ENCODE data around the gene ZNF394. TPM values are rescaled to one million over a fixed set of nuclear protein-coding genes. Genes with fewer than 3 reads are reported as not detected.
"Not testable (repeated sequence)": the region's sequence is repeated elsewhere in the genome, so short reads cannot be mapped to it uniquely, and the experiment has no call there.

The ZNF394 gene
- 80.7 and 86.2 TPM in 2 replicates for total RNA-seq
- total RNA-seq (2013): 55.1 TPM
- 50.5 and 96.5 TPM in 2 replicates for polyA plus RNA-seq
- polyA minus RNA-seq: 51.3 and 80.6 TPM in 2 replicates

DNA sequence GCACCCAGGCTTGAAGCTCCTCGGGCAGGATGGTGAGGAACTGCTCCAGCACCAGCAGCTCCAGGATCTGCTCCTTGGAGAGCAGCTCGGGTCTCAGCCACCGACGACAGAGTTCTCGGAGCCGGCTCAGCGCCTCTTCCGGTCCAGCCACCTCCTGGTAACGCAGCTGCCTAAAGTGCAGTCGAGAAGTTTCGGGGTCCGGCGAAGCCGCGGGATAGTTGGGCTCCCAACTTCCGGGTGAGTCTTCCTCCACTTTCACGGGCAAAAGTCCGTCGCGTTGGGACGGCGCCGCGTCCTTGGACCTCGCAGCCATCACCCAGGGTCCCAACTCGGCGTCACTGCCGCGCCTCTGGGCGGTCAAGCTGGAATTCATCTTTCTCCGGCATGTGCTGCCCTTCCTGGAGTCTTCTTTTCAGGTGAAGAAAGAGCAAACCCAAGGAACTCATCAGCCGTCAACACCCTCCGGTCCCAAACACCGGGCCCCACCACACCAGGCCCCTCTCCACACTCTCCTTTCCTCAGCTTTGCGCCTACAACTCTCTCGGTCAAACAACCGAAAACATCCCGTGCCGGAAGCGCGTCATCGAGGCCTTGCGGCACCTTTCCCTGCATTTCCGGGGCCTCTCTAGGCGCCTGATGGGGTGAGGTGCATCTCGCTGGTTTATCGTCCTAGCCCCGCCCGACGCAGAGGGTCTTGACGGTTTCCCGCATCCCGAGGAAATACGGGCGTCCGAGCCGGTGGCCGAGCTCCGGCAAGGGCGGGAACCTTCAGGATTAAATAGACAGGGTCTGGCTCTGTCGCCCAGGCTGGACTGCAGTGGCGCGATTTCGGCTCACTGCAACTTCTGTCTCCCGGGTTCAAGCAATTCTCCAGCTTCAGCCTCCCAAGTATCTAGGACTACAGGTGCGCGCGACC lies at the start of gene ZNF394:
TSS of gene ZNF394 (minus strand) at position 561 of the 916 bp plus-strand sequence. CDS start at position 373, 188 bp downstream.
- Mint-ChIP-seq H3K27me3 (no peaks in the 10 kb centered on the region), H3K9me3 (ENCODE audit: insufficient read depth) (no peaks in the 10 kb centered on the region), H3K4me1 (peaks cover 36% of the 10 kb centered on the region), H3K27ac (peak within 1 kb of the TSS; percentile 98), H3K4me3 (peak within 1 kb of the TSS; percentile 92)
- peak; percentile 93 for DNase-seq
- ChIA-PET POLR2A (interaction anchor here (0.7 to 1.9 kb wide), 7 partner anchors 27 to 125 kb away, joined by 3 to 9 read pairs (median 4); partner anchors contain the start of genes BUD31, FAM200A, PDAP1 and ZNF655), CTCF (interaction anchor here (0.7 to 1.2 kb wide), 4 partner anchors 28 to 92 kb away, joined by 3 to 4 read pairs (median 3); partner anchors contain the start of genes BUD31, PDAP1 and ZNF655)
- H3K36me3 ChIP-seq (replicated peaks in 1 of 2; ENCODE audit: control extremely low read depth in 1 of 2, control insufficient read depth in 1 of 2, extremely low read depth in 1 of 2, insufficient read depth in 2 of 2, low read length in 1 of 2): peaks cover 0 to 22% of the 10 kb centered on the region in 2 experiments
- H2AFZ ChIP-seq (ENCODE audit: insufficient read depth, low read depth, low read length, poor library complexity, severe bottlenecking): peak within 1 kb of the TSS; percentile 87
- H3K79me2 ChIP-seq (ENCODE audit: control insufficient read depth, insufficient read depth, low read length): peaks cover 60% of the 10 kb centered on the region
- H4K20me1 ChIP-seq (ENCODE audit: control insufficient read depth, insufficient read depth, low read length, poor library complexity, severe bottlenecking): peaks cover 35% of the 10 kb centered on the region
- under 1% methylated on average over 64 of the region's 68 CpGs for WGBS (ENCODE audit: insufficient coverage)
- H3K9ac ChIP-seq (ENCODE audit: low read length): peak within 1 kb of the TSS; percentile 96
- TF ChIP-seq EZH2 (IDR thresholded peaks at IDR 0.05; ENCODE audit: borderline replicate concordance, insufficient read depth, low read depth, low read length, poor library complexity, severe bottlenecking): no peak
- TF ChIP-seq, protein P1, sequence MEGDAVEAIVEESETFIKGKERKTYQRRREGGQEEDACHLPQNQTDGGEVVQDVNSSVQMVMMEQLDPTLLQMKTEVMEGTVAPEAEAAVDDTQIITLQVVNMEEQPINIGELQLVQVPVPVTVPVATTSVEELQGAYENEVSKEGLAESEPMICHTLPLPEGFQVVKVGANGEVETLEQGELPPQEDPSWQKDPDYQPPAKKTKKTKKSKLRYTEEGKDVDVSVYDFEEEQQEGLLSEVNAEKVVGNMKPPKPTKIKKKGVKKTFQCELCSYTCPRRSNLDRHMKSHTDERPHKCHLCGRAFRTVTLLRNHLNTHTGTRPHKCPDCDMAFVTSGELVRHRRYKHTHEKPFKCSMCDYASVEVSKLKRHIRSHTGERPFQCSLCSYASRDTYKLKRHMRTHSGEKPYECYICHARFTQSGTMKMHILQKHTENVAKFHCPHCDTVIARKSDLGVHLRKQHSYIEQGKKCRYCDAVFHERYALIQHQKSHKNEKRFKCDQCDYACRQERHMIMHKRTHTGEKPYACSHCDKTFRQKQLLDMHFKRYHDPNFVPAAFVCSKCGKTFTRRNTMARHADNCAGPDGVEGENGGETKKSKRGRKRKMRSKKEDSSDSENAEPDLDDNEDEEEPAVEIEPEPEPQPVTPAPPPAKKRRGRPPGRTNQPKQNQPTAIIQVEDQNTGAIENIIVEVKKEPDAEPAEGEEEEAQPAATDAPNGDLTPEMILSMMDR (IDR thresholded peaks at IDR 0.05): peak; percentile 11
- no peaks in the 10 kb centered on the region for H3K27me3 ChIP-seq (replicated peaks in 1 of 4; ENCODE audit: control extremely low read depth in 1 of 4, control insufficient read depth in 3 of 4, insufficient read depth in 4 of 4, low read length in 3 of 4)
- peak within 1 kb of the TSS; percentile 83 to 100 (median 91) for H3K4me3 ChIP-seq (ENCODE audit: control extremely low read depth in 1 of 5, extremely low read depth in 1 of 5, insufficient read depth in 1 of 5, low read depth in 2 of 5, low read length in 4 of 5)
- intact Hi-C loops (cut with micrococcal nuclease): loop anchor here (1.0 to 10.0 kb wide), 6 partner anchors 28 to 585 kb away; partner anchors contain the start of genes BUD31, COPS6, FAM200A and PDAP1
- peak within 1 kb of the TSS; percentile 97 to 99 for H3K27ac ChIP-seq (ENCODE audit: low read length in 2 of 2)
- H3K4me1 ChIP-seq (ENCODE audit: control insufficient read depth in 2 of 2, insufficient read depth in 2 of 2, low read length in 2 of 2): peaks cover 22 to 31% of the 10 kb centered on the region in 2 donors
- peak within 1 kb of the TSS; percentile 86 for H3K4me2 ChIP-seq (replicated peaks; ENCODE audit: low read depth, low read length, poor library complexity, severe bottlenecking)
- peaks cover 0 to 6% (median 0%) of the 10 kb centered on the region in 3 donors for H3K9me3 ChIP-seq (ENCODE audit: control extremely low read depth in 1 of 3, control insufficient read depth in 2 of 3, insufficient read depth in 1 of 3, low read length in 2 of 3)
- peak; percentile 26 for ATAC-seq (ENCODE audit: low read depth)

DNA sequence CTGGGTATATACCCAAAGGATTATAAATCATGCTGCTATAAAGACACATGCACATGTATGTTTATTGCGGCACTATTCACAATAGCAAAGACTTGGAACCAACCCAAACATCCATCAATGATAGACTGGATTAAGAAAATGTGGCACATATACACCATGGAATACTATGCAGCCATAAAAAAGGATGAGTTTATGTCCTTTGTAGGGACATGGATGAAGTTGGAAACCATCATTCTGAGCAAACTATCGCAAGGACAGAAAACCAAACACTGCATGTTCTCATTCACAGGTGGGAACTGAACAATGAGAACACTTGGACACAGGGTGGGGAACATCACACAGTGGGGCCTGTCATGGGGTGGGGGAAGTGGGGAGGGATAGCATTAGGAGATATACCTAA lies 49.5 kb upstream of the ZNF394 start:
- H3K4me3 ChIP-seq (ENCODE audit: control extremely low read depth in 1 of 5, extremely low read depth in 1 of 5, insufficient read depth in 1 of 5, low read depth in 2 of 5, low read length in 4 of 5); H2AFZ ChIP-seq (ENCODE audit: insufficient read depth, low read depth, low read length, poor library complexity, severe bottlenecking); H3K9me3 Mint-ChIP-seq (ENCODE audit: insufficient read depth); H3K27ac Mint-ChIP-seq; H4K20me1 ChIP-seq (ENCODE audit: control insufficient read depth, insufficient read depth, low read length, poor library complexity, severe bottlenecking); H3K27ac ChIP-seq (ENCODE audit: low read length in 2 of 2); DNase-seq; H3K4me3 Mint-ChIP-seq; H3K9ac ChIP-seq (ENCODE audit: low read length); ATAC-seq (ENCODE audit: low read depth); POLR2A ChIA-PET; H3K27me3 Mint-ChIP-seq; H3K27me3 ChIP-seq (replicated peaks in 1 of 4; ENCODE audit: control extremely low read depth in 1 of 4, control insufficient read depth in 3 of 4, insufficient read depth in 4 of 4, low read length in 3 of 4); H3K36me3 ChIP-seq (replicated peaks in 1 of 2; ENCODE audit: control extremely low read depth in 1 of 2, control insufficient read depth in 1 of 2, extremely low read depth in 1 of 2, insufficient read depth in 2 of 2, low read length in 1 of 2); H3K9me3 ChIP-seq (ENCODE audit: control extremely low read depth in 1 of 3, control insufficient read depth in 2 of 3, insufficient read depth in 1 of 3, low read length in 2 of 3); intact Hi-C loops (cut with micrococcal nuclease); H3K4me2 ChIP-seq (replicated peaks; ENCODE audit: low read depth, low read length, poor library complexity, severe bottlenecking): not testable (repeated sequence)
- CTCF ChIA-PET: interaction anchor here (0.6 kb wide), 1 partner anchor 45 kb away, joined by 3 read pairs; the partner anchor contains the start of gene ZKSCAN5
- WGBS (ENCODE audit: insufficient coverage): no CpG with 5 or more reads among the region's 2 CpGs
- peaks cover 28% of the 10 kb centered on the region for H3K4me1 Mint-ChIP-seq
- Histone ChIP-seq H3K79me2 (ENCODE audit: control insufficient read depth, insufficient read depth, low read length) (peaks cover 47% of the 10 kb centered on the region), H3K4me1 (ENCODE audit: control insufficient read depth in 2 of 2, insufficient read depth in 2 of 2, low read length in 2 of 2) (peaks cover 13 to 18% of the 10 kb centered on the region in 2 donors)

DNA sequence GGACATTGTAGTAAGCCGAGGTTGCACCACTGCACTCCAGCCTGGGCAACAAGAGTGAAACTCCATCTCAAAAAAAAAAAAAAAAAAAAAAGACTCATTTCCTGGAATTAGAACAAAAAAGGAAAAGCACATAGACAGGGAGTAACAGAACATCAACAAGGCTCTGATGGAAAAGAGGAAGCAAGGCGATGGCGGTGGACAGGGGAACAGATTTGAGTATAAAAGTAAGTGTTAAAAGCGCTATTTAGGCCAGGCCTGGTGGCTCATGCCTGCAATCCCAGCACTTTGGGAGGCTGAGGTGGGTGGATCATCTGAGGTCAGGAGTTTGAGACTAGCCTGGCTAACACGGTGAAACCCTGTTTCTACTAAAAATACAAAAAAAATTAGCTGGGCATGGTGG lies 45.2 kb upstream of the ZNF394 start:
- H3K27me3 Mint-ChIP-seq; H3K4me1 Mint-ChIP-seq; H3K27ac Mint-ChIP-seq; H3K4me3 ChIP-seq (ENCODE audit: control extremely low read depth in 1 of 5, extremely low read depth in 1 of 5, insufficient read depth in 1 of 5, low read depth in 2 of 5, low read length in 4 of 5); H3K9ac ChIP-seq (ENCODE audit: low read length); H3K4me1 ChIP-seq (ENCODE audit: control insufficient read depth in 2 of 2, insufficient read depth in 2 of 2, low read length in 2 of 2); H3K4me3 Mint-ChIP-seq; H4K20me1 ChIP-seq (ENCODE audit: control insufficient read depth, insufficient read depth, low read length, poor library complexity, severe bottlenecking); H3K79me2 ChIP-seq (ENCODE audit: control insufficient read depth, insufficient read depth, low read length); H3K36me3 ChIP-seq (replicated peaks in 1 of 2; ENCODE audit: control extremely low read depth in 1 of 2, control insufficient read depth in 1 of 2, extremely low read depth in 1 of 2, insufficient read depth in 2 of 2, low read length in 1 of 2); H2AFZ ChIP-seq (ENCODE audit: insufficient read depth, low read depth, low read length, poor library complexity, severe bottlenecking); H3K27ac ChIP-seq (ENCODE audit: low read length in 2 of 2); H3K27me3 ChIP-seq (replicated peaks in 1 of 4; ENCODE audit: control extremely low read depth in 1 of 4, control insufficient read depth in 3 of 4, insufficient read depth in 4 of 4, low read length in 3 of 4); intact Hi-C loops (cut with micrococcal nuclease); CTCF ChIA-PET; H3K4me2 ChIP-seq (replicated peaks; ENCODE audit: low read depth, low read length, poor library complexity, severe bottlenecking); ATAC-seq (ENCODE audit: low read depth); DNase-seq; H3K9me3 Mint-ChIP-seq (ENCODE audit: insufficient read depth): not testable (repeated sequence)
- POLR2A ChIA-PET: interaction anchor here (0.6 kb wide), 1 partner anchor 76 kb away, joined by 7 read pairs; no protein-coding TSS in a partner anchor
- no CpG with 5 or more reads among the region's 5 CpGs for WGBS (ENCODE audit: insufficient coverage)
- H3K9me3 ChIP-seq (ENCODE audit: control extremely low read depth in 1 of 3, control insufficient read depth in 2 of 3, insufficient read depth in 1 of 3, low read length in 2 of 3): peaks cover 0 to 28% (median 10%) of the 10 kb centered on the region in 3 donors
